ENCODE data around the gene C12orf42.

Gene C12orf42

GRCh38 chr12:103513875-103514274 lies 18.1 kb upstream of the C12orf42 start:
- TF ChIP-seq POLR2A (IDR thresholded peaks at IDR 0.05; ENCODE audit: low read depth, low read length): no peak
- DNase-seq (ENCODE audit: insufficient read length, low spot score) (no peak), FAIRE-seq (no peak)

GRCh38 chr12:103505371-103506236 lies 9.8 kb upstream of the C12orf42 start:
- no peak for TF ChIP-seq POLR2A (IDR thresholded peaks at IDR 0.05; ENCODE audit: low read depth, low read length)
- FAIRE-seq (no peak), DNase-seq (ENCODE audit: insufficient read length, low spot score) (no peak)

GRCh38 chr12:103504606-103505005 lies 8.8 kb upstream of the C12orf42 start:
- TF ChIP-seq POLR2A (IDR thresholded peaks at IDR 0.05; ENCODE audit: low read depth, low read length): no peak
- DNase-seq (ENCODE audit: insufficient read length, low spot score) (no peak), FAIRE-seq (no peak)

DNA sequence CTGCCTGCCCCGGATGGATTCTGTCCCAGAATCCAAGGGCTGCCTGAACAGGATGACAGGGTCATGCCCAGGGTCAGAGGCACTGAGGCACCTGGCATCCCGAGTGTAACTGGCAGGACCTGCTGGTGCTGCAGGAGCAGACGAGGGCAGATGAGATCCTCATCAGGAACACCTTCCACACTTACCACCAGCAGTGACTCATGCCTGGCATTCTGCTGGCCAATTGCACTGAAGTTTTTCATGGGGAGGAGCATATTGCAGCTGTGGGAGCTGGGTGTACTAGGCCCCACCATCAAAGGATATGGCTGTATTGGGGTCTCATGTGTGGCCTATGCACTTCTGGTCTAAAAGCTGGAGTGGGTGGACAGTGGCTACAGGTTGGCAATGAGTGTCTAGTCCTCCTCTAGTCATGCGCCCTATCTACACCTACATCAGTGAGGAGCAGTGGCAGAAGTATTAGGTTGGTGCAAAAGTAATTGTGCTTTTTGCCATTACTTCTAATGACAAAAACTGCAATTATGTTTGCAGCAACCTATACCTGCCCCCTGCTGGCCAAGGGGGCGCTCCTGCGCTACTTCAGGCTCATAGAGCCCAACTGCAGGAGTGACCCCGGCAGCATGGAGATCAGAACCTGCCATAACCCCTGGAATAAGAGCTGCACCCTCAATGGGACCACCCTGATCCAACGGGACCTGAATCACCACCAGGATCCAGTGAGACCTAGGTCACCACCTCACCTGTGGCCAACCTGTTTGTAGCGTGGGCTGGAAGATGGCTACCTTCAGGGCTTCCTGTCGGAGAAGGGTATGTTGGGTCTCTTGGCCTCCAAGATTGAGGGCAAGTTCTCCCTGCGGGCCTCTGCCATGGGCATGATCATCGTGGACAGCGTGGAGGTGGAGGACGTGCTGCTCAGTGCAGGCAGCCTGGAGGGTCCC lies 8.0 kb upstream of the C12orf42 start:
- FAIRE-seq: no peak
- no peak for TF ChIP-seq POLR2A (IDR thresholded peaks at IDR 0.05; ENCODE audit: low read depth, low read length)
- DNase-seq (ENCODE audit: insufficient read length, low spot score): no peak

- DNase-seq (ENCODE audit: insufficient read length, low spot score) (no peak), FAIRE-seq (no peak)
- no peak for TF ChIP-seq POLR2A (IDR thresholded peaks at IDR 0.05; ENCODE audit: low read depth, low read length)
Observed at GRCh38 chr12:103501447-103501846, 5.7 kb upstream of the C12orf42 start.

GRCh38 chr12:103499571-103499970 lies 3.8 kb upstream of the C12orf42 start:
- no peak for FAIRE-seq
- TF ChIP-seq POLR2A (IDR thresholded peaks at IDR 0.05; ENCODE audit: low read depth, low read length): no peak
- DNase-seq (ENCODE audit: insufficient read length, low spot score): no peak

DNA sequence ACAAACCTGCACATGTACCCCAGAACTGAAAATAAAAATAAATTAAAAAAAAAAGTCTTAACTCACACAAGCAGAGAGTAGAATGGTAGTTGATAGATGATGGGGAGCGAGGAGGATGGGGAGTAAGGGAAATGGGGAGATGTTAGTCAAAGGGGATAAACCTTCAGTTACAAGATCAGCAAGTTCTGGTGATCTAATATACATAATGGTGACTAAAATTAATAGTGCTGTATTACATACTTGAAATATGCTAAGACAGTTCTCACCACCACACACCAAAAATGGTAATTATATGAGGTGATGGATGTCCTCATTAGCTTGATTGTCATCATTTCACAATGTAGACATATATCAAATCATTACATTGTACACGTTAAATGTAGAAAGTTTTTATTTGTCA lies 3.2 kb upstream of the C12orf42 start:
- FAIRE-seq (no peak), DNase-seq (ENCODE audit: insufficient read length, low spot score) (no peak)
- no peak for TF ChIP-seq POLR2A (IDR thresholded peaks at IDR 0.05; ENCODE audit: low read depth, low read length)

DNA sequence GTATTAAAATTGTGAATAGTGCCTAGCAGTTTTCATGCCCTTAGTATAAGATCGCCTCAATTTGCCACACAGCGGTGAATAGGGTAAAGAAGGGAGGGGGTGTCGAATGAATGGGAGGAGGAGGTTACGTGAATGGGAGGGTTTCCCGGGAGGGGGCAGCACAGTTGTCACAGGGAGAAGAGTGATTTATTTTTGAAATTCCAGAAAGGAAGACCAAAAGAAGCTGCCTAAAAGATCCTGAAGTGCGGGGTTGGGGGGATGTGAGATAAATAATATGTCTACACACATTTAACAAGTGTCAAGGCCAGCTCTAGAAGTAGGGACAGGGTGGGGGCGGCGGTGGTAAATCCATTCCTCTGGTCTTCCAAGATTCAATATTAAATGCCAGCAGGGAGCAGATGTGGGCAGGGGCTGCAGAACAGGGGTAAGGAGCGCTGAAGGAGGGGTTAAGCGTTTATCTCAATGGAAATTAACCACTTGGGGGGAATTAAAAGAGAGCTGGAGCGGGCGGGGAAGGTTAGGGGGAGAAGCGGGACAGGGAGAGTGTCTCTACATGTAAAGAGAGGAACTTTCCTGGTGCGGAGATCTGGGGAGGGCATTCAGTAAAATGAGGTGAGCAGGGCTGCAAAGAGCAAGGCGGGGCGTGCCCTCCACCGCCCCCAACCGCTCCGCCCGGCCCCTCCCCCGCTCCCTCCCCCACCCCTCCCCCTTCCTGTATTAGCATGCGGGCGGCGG lies 867 bp downstream of the C12orf42 start:
- TF ChIP-seq POLR2A (IDR thresholded peaks at IDR 0.05; ENCODE audit: low read depth, low read length): no peak
- FAIRE-seq: no peak
- DNase-seq (ENCODE audit: insufficient read length, low spot score): no peak

- DNase-seq (ENCODE audit: insufficient read length, low spot score) (no peak), FAIRE-seq (no peak)
- no peak for TF ChIP-seq POLR2A (IDR thresholded peaks at IDR 0.05; ENCODE audit: low read depth, low read length)
Observed at GRCh38 chr12:103494051-103494733, 1.6 kb downstream of the C12orf42 start.

- no peak for DNase-seq (ENCODE audit: insufficient read length, low spot score)
- FAIRE-seq: no peak
- no peak for TF ChIP-seq POLR2A (IDR thresholded peaks at IDR 0.05; ENCODE audit: low read depth, low read length)
Observed at GRCh38 chr12:103493199-103493598, 2.6 kb downstream of the C12orf42 start.

DNA sequence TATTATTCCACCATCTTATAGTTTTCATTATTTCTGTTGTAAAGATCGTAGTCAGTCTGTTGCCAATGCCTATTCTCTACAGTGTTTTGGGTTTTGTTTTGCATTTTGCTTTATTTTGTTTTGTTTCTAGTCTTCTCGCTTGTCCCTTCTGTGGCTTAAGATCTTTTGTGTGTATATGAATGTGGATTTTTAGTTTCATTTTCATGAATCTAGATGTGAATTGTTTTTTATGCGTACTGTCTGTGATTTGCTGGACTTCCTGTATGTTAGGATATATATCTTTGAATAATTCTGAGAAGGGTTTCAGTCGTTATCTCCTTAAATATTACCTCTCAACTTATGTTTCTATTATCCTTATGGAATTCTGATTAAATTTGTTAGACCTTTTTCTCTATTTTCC lies 13.4 kb downstream of the C12orf42 start:
- DNase-seq (ENCODE audit: insufficient read length, low spot score) (no peak), FAIRE-seq (no peak)
- TF ChIP-seq POLR2A (IDR thresholded peaks at IDR 0.05; ENCODE audit: low read depth, low read length): no peak

DNA sequence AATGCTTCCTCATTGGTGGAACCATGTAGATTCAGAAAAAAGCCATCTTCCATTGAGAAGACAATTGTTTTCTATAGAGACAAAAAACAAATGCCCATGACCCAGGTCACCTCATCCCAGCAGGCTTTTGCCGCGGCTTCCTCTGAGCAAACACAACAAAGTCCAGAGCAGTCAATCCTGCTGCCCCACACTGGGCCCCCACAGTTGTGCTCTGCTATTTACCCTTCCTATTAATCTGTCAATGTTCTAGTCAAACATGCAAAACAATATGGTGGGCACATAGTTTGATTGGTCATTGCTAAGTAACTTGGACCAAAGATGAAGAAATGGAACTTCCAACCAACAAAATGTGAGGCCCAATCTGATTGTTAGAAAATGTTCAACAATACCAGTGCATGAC lies 20.7 kb downstream of the C12orf42 start:
- no peak for DNase-seq (ENCODE audit: insufficient read length, low spot score)
- no peak for TF ChIP-seq POLR2A (IDR thresholded peaks at IDR 0.05; ENCODE audit: low read depth, low read length)
- no peak for FAIRE-seq

- no peak for TF ChIP-seq POLR2A (IDR thresholded peaks at IDR 0.05; ENCODE audit: low read depth, low read length)
- FAIRE-seq (no peak), DNase-seq (ENCODE audit: insufficient read length, low spot score) (no peak)
Observed at GRCh38 chr12:103470664-103471063, 25.1 kb downstream of the C12orf42 start.

All from H54 (cell line).